ENCODE results near the gene PHRF1.

GRCh38 chr11:557328-558132 lies 18.7 kb upstream of the PHRF1 start:
- TF ChIP-seq, protein P1, sequence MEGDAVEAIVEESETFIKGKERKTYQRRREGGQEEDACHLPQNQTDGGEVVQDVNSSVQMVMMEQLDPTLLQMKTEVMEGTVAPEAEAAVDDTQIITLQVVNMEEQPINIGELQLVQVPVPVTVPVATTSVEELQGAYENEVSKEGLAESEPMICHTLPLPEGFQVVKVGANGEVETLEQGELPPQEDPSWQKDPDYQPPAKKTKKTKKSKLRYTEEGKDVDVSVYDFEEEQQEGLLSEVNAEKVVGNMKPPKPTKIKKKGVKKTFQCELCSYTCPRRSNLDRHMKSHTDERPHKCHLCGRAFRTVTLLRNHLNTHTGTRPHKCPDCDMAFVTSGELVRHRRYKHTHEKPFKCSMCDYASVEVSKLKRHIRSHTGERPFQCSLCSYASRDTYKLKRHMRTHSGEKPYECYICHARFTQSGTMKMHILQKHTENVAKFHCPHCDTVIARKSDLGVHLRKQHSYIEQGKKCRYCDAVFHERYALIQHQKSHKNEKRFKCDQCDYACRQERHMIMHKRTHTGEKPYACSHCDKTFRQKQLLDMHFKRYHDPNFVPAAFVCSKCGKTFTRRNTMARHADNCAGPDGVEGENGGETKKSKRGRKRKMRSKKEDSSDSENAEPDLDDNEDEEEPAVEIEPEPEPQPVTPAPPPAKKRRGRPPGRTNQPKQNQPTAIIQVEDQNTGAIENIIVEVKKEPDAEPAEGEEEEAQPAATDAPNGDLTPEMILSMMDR (IDR thresholded peaks at IDR 0.05): no peak
- no peak for TF ChIP-seq POLR2A (IDR thresholded peaks at IDR 0.05)

Measured in heart left ventricle (tissue), 13 donors.